GM21576 (cell line): ENCODE measurements around the gene DENND1C.

Experiments used
- ATAC-seq: cut with Tn5 transposase; IDR thresholded peaks from one replicate; pipeline ENCODE4 v1.9.1; 2021; ENCODE audit warnings: mild to moderate bottlenecking, moderate library complexity; ENCODE audit not compliant: unreplicated experiment

DENND1C gene, protein sequence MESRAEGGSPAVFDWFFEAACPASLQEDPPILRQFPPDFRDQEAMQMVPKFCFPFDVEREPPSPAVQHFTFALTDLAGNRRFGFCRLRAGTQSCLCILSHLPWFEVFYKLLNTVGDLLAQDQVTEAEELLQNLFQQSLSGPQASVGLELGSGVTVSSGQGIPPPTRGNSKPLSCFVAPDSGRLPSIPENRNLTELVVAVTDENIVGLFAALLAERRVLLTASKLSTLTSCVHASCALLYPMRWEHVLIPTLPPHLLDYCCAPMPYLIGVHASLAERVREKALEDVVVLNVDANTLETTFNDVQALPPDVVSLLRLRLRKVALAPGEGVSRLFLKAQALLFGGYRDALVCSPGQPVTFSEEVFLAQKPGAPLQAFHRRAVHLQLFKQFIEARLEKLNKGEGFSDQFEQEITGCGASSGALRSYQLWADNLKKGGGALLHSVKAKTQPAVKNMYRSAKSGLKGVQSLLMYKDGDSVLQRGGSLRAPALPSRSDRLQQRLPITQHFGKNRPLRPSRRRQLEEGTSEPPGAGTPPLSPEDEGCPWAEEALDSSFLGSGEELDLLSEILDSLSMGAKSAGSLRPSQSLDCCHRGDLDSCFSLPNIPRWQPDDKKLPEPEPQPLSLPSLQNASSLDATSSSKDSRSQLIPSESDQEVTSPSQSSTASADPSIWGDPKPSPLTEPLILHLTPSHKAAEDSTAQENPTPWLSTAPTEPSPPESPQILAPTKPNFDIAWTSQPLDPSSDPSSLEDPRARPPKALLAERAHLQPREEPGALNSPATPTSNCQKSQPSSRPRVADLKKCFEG

DNA sequence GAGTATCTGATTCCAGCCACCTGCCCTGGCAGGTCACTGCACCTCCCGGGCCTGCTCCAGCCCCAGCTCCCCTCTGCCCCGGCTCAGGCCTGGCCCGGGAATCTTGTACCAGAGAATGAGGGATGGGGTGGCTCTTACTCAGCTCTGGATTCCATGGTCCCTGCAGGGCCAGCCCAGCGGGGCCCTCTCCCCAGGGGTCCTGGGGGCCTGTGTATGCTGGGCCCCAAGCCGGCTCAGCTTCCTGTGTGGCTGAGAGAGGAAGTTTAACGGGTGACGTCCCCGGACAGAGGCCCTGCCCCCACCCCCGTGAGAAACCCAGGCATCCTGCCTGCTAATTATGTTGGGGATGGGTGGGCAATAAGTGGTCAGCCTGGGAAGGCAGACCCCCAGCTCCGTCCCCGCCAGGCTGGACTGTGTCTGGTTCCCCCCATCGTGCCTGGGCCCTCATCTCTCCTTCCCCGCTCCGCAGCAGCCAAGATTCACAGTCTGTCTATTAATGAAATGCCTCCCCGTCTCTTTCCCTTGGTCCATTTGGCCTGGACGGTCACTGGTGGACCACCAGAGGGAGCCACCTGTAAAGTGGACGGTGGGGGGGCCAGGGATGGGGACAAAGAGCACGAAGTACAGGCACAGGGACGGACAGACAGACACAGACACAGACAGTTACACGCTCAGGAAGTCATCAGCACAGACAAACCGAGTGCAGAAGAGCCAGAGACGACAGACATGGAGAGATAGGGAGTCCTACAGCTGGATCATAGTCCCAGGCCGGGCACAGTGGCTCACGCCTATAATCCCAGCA is at the start of gene DENND1C:
Gene DENND1C, minus strand, starts transcription at position 247 of the 802 bp plus-strand sequence. Its CDS starts 92 bp downstream, at position 155.
- peak; percentile 70 for ATAC-seq

DNA sequence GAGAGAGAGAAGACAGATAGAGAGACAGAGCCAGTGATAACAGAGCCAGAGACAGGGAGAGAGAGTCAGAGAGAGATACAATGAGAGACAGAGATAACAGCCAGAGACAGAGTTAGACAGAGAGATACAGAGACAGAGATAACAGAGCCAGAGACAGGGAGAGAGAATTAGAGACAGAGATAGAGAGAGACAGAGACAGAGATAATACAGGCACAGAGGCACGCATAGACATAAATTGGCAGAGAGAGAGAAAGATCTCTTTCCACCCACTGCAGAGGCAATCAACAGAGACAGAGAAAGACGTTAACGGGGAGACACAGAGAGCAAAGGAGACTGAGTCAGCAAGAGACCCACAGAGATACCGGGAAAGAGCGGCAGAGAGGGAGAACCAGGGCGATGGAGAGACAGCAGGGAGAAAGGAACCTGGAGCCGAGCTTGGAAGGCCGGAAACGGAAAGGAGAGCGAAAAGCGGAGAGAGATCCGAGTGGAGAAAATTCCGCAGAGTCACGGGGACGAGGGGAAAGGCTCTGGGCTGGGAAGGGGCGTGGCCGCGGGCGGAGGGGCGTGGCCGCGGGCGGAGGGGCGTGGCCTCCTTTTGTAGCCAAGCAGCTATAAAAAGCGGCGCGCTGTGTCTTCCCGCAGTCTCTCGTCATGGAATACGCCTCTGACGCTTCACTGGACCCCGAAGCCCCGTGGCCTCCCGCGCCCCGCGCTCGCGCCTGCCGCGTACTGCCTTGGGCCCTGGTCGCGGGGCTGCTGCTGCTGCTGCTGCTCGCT is 49.0 kb upstream of the DENND1C start, which contains the start of gene TNFSF9:
Gene TNFSF9, plus strand, starts transcription at position 641 of the 777 bp plus-strand sequence. Its CDS starts 11 bp downstream, at position 652.
- ATAC-seq: peak; percentile 25

DNA sequence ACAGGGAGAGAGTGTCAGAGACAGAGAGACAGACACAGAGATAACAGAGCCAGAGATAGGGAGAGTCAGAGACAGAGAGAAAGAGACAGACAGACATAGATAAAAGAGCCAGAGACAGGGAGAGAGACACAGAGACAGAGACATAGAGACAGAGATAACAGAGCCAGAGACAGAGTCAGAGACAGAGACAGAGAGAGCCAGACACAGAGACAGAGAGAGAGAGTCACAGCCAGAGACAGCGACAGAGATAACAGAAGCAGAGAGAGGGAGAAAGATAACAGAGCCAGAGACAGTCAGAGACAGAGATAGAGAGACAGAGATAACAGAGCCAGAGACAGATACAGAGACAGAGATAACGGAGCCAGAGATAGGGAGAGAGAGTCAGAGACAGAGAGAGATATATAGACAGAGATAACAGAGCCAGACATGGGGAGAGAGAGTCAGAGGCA is 48.4 kb upstream of the DENND1C start:
- ATAC-seq: no peak

DNA sequence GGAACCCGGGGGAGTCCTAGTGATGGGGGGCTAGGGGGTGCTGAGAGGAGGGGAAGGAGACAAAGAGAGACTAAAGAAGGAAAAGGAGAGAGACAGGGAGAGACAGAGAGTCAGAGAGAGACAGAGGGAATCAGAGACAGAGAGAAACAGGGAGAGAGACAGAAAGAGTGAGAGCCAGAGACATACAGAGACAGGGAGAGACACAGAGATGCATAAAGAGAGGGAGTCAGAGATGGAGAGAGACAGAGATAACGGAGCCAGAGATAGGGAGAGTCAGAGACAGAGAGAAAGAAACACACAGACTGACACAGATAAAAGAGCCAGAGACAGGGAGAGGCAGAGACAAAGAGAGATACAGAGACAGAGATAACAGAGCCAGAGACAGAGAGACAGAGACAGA is 47.8 kb upstream of the DENND1C start:
- no peak for ATAC-seq

DNA sequence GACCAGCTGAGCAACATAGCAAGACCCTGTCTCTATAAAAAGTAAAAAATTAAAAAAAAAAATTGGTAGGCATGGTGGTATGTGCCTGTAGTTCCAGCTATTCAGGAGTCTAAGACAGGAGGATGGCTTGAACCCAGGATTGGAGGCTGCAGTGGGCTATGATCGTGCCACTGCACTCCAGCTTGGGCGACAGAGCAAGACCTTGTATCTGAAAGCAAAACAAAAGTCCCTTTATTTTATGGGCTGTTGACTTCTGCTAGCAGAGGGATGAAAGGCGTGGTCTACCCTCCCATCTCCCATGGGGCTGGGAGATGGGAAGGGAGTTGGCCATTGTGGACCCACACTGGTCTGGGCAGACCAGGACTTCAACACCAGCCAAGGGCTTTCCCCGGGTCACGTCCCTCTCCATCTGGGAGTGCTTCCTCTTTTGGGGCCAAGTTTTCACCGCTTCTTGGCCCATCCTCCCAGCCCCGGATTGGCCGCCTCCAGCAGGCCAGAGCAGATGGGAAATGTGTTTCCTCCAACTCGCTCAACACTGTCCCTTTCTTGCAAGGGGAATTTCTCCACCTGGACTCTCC is 47.0 kb upstream of the DENND1C start:
- no peak for ATAC-seq

DNA sequence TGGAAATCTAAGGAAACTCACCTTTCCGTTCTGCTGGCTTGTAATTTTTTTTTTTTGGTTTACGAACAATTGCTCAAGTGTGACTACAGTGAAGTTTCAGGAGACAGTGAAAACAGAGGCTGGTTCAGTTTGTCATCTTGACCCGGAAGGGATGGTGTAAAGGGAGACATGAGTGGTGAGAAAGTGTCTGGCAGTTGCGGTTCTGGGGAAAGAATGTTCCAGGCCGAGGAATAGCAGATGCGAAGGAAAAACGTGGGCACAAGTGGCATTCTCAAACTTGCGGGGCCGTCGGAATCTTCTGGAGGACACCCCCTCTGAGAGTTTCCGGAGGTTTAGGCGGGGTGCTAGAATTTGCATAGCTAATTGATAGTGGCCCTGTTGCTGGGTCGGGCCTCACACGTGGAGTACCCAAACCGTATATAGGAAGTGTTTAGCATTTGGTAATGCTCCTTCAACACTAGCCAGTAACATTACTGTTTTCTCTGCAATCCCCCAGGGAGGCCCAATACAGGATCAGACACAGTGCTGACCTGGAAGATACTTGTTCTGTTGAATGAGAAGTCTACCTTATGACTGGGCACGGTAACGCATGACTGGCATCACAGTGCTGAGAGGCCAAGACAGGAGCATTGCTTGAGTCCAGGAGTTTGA is 46.4 kb upstream of the DENND1C start:
- peak; percentile 40 for ATAC-seq

DNA sequence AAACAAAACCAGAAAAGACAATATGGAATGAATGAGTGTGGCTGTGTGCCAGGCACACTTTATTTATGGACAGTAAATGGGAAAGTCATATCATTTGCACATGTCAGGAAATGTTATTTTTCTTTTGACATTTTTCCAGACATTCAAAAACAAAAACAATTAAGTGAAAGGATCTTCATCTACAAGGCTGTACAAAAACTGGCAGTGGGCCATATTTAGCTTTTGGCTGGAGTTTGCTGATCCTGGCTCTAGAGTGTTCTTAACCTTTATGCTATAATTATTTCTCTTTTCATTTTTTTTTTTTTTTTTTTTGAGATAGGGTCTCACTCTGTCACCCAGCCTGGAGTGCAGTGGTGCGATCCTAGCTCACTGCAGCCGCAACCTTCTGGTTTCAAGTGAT is 42.7 kb upstream of the DENND1C start:
- no peak for ATAC-seq

DNA sequence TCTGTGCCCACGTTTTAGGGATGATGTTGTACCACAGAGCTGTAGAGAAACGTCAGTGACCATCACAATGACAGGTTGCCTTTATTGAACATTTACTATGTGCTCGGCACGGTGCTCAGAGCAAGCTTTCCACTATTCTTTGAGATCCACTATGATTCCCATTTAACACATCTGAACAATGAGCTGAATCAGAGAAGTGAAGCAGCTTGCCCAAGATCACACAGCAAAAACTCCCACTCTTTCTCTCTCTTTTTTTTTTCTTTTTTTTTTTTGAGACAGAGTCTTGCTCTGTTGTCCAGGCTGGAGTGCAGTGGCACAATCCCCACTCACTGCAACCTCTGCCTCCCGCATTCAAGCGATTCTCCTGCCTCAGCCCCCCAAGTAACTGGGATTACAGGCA is 41.1 kb upstream of the DENND1C start:
- ATAC-seq: no peak

DNA sequence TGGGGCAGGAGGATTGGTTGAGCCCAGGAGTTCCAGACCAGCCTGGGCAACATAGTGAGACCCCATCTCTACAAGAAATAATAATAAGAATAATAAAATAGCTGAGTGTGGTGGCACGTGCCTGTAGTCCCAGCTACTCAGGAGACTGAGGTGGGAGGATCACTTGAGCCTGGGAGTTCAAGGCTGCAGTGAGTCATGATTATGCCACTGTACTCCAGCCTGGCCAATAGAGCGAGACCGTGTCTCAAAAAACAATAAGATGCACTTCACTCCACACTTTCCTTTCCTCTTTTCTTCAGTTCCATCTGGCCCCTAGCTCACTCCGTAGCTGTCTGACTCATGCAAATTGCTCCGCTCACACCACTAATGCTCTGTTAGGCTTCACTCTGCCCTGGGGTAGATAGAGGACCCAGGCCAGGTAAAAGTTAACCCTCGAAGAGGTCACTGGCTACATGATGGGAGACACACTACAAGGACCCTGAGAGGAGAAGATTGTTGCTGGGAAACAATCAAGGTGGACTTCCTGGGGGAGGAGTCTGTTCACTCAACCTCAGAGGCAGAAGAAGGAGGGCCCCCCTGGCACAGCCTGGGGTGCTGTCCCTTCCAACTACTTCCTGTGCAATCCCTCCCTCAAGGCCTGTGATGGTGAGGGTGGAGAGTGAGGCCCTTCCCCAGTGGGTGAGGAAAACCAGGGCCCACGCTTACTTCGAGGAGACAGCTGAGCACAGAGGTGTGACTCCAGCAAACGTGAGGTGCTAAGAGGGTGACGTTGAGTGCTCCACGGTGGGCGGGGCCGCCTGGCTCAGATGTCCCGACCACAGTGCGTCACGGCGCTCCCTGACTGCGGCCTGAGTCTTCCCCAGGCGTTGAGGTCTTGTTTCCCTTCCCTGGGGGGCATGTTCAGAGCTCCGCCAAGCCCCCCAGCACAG is 40.4 kb upstream of the DENND1C start:
- peak; percentile 38 for ATAC-seq

DNA sequence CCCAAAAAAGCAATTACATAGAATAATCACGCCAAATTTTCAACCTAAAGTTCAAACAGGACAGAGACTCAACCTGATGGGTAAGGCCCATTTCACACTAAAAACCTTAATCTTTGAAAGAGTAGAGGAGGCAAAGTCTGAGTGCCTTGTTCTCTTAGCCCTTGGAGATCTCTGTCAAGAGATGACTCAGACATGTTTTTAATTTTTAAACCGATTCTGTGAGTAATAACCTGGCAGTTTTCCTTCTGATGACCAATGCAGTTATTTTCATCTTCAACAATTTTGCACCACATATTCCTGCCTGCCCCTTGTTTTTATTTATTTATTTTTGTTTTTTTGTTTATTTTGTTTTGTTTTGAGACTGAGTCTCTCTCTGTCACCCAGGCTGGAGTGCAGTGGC is 37.7 kb upstream of the DENND1C start:
- no peak for ATAC-seq

DNA sequence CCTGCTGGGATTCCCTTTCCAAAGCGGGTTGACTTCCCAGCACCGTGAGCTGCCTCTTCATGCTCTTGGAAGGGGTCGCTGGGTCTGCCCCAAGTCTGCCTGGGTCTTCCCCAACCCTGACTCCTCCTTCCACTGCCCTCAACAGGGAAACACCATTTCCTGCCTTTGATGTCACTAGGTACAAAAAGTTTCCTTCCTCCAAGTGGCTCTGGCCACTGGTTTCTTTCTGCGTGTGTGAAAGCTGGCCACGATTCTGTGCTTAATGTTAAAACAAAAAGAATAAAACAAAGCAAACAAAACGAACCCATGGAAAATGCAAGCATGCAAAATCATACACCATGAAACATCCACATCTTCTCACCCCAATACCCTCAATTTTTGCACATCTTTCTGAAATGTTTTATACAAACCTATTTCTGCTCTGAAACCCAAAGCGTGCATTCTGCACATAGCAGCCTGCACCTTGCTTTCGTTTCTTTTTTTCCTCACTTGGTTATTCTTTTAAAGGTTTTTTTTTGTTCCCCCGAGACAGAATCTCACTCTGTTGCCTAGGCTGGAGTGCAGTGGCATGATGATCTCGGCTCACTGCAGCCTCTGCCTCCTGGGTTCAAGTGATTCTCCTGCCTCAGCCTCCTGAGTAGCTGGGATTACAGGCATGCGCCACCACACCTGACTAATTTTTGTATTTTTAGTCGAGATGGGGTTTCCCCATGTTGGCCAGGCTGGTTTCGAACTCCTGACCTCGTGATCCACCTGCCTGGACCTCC is 36.7 kb upstream of the DENND1C start:
- ATAC-seq: no peak

DNA sequence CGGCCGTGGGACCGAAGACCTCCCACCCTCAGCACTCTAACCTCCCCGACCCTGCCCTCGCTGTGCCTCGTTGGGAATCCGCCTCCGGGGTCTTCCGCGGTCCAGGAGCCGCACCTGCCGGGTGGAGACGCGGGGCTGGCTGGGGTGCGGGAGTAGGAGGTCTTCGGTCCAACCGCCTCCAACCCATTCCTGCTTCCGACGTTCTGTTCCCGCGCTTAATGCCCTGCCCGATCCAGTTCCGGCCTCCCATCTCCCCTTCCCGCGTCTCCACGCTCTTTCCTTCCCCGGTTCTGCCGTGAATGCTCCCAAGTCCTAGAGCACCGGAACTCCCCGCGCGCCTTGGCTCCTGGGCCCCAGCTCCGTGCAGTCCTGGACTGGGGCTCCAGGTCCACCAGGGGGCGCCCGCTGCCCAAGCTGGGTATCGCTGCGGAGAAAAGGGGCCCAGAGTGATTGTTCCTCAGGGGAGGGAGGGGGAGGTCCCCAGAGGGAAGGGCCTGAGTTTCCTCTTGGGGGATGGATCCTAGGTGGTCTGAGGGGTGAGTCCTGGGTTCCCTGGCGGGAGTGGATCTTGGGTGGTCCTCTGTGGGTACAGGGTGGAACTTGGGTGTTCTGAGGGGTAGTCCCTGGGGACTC is 35.2 kb upstream of the DENND1C start:
- peak; percentile 46 for ATAC-seq

DNA sequence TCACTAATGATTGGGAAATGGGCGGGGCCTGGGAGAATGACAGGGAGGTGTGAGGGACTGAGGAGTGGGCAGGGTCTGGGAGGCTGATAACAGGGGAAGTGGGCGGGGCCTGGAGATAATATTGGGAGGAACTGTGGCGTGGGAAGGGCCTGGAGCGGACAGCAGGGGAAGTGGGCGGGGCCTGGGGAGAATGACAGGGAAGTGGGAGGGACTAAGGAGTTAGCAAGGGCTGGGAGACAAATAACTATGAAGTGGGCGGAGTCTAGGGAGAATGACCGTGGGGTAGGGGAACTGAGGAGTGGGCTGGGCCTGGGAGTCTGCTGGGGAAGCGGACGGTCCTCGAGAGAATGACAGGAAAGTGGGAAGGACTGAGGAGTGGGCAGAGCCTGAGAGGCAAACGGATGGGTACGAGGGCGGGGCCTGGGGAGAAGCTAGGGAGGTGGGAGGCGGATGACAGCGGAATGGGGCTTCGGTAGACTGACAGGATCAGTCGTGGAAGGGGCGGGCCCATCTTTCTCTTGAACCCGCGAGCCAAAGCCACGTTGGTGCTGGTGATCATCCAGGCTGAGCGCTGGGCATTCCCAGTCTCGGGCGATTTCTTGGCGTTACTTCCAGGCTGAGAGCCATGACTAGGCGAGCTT is 34.6 kb upstream of the DENND1C start:
- ATAC-seq: peak; percentile 51

DNA sequence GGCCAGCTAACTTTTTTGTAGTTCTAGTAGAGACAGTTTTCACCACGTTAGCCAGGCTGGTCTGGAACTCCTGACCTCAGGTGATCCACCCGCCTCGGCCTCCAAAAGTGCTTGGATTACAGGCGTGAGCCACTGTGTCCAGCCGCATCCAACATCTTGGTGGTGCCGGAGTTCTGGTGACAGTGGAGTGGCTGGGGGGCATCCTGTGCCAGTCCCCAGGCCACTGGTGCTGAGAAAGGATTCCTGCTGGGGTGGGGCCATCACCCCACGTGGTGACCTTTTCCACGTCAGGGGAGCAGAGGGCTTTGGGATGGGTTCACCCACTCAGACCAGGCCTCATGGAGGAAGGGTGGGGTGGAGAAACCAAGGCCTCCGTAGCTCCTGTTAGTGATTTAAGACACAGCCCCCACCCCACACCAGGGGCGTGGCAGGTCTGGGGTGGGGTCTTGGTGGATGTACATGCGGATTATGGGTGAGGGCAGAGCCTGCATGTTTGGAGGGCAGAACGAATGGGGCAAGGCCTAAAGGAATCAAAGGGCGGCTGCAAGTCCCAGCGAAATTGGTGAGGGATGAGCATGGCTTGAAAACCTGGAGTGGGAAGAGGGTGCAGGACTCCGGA is 33.4 kb upstream of the DENND1C start:
- ATAC-seq: no peak

DNA sequence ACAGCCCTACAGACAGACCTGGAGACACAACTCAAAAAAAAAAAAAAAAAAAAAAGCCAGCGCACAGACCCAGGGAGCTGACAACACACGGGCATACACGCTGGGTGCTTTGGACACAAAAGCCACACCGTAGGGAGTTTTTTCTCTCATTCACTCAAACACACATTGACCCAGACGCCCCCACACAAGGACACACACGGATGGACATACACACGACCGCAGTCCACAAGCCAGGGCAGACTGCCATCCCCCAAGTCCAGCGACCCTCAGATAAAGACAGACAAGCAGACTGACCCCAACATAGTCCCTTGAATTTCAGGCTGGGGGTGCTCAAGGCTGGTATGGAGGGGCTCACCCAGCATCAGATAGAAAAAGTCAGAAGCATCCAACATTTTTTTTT is 32.5 kb upstream of the DENND1C start:
- no peak for ATAC-seq

DNA sequence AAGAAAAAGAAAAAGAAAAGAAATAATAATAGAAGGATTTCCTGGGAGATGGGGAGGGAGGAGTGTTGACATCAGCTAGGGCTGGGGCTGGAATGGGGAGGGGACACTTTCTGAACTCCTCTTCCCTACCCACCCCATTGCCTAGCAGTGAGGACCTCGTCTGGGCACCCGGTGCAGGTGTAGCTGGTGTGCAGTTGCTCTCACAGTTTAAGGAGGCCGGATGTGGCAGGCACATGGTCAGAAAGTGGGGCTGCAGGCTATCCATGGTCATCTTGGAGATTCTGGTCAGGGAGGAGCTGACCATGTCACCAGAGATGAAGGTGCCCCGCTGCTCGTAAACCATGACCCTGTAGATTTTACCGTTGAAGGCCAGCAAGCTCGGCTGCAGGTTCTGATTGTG is 29.0 kb upstream of the DENND1C start:
- no peak for ATAC-seq
